GM23338 (cell line): ENCODE measurements around the gene DEPDC1. TPM values are rescaled to one million over a fixed set of nuclear protein-coding genes. Genes with fewer than 3 reads are reported as not detected.

Experiments
- ATAC-seq: fragments of 200-7000 bp; cut with Tn5 transposase; 3 replicates; pipeline ENCODE4 v1.9.1; 2020
- DNase-seq: peaks from one replicate; pipeline ENCODE4 v3.0.0-alpha.2; 2015; ENCODE audit warnings: low spot score
- H2AFZ ChIP-seq: fragments of 200-600 bp; sonication (generic); 2 replicates; pipeline ENCODE4 v1.8.0; 2016; ENCODE audit warnings: antibody characterized with exemption, mild to moderate bottlenecking, moderate library complexity
- H3F3A ChIP-seq: fragments of 200-600 bp; sonication (generic); replicated peaks from 2 replicates; pipeline ENCODE4 v1.8.0; 2017; ENCODE audit warnings: antibody characterized with exemption, mixed run types, low read depth
- H3K27ac ChIP-seq: fragments of 200-600 bp; sonication (generic); 2 replicates; pipeline ENCODE4 v1.6.1; 2016; ENCODE audit warnings: low read depth
- H3K27me3 ChIP-seq: fragments of 200-600 bp; sonication (generic); 2 replicates; pipeline ENCODE4 v1.8.0; 2016; ENCODE audit warnings: mild to moderate bottlenecking, mixed run types, moderate library complexity; ENCODE audit not compliant: insufficient read depth
- H3K36me3 ChIP-seq: fragments of 200-600 bp; sonication (generic); 2 replicates; pipeline ENCODE4 v1.8.0; 2016; ENCODE audit warnings: mild to moderate bottlenecking; ENCODE audit not compliant: insufficient read depth
- H3K4me1 ChIP-seq: fragments of 200-600 bp; sonication (generic); 2 replicates; pipeline ENCODE4 v1.8.0; 2016; ENCODE audit warnings: mild to moderate bottlenecking, moderate library complexity; ENCODE audit not compliant: insufficient read depth
- H3K4me2 ChIP-seq: fragments of 200-600 bp; sonication (generic); 2 replicates; pipeline ENCODE4 v1.7.1; 2017; ENCODE audit warnings: mixed run types
- H3K4me3 ChIP-seq: fragments of 200-600 bp; sonication (generic); 2 replicates; pipeline ENCODE4 v1.6.1; 2016; ENCODE audit warnings: mixed run types
- H3K79me2 ChIP-seq: fragments of 200-600 bp; sonication (generic); replicated peaks from 2 replicates; pipeline ENCODE4 v1.8.0; 2017; ENCODE audit warnings: mild to moderate bottlenecking; ENCODE audit not compliant: insufficient read depth
- H3K9me2 ChIP-seq: fragments of 200-600 bp; sonication (generic); 2 replicates; pipeline ENCODE4 v1.8.0; 2017; ENCODE audit not compliant: insufficient read depth
- H4K20me1 ChIP-seq: fragments of 200-600 bp; sonication (generic); replicated peaks from 2 replicates; pipeline ENCODE4 v1.8.0; 2017; ENCODE audit warnings: mild to moderate bottlenecking; ENCODE audit not compliant: insufficient read depth
- H3K27ac Mint-ChIP-seq: 2 replicates; pipeline ENCODE4 v1.8.0; 2020; ENCODE audit warnings: inconsistent platforms, mild to moderate bottlenecking, moderate library complexity, mixed read lengths
- H3K27me3 Mint-ChIP-seq: 3 replicates; pipeline ENCODE4 v1.8.0; 2022; ENCODE audit warnings: low read depth, mild to moderate bottlenecking, moderate library complexity, mixed read lengths, inconsistent platforms; ENCODE audit not compliant: insufficient read depth, poor library complexity
- H3K36me3 Mint-ChIP-seq: 3 replicates; pipeline ENCODE4 v1.8.0; 2021; ENCODE audit warnings: low read depth, mild to moderate bottlenecking, inconsistent platforms, moderate library complexity, mixed read lengths
- H3K4me1 Mint-ChIP-seq: 3 replicates; pipeline ENCODE4 v1.8.0; 2020; ENCODE audit warnings: mild to moderate bottlenecking, inconsistent platforms, mixed read lengths
- H3K4me3 Mint-ChIP-seq: 3 replicates; pipeline ENCODE4 v1.8.0; 2021; ENCODE audit warnings: moderate library complexity, mild to moderate bottlenecking, inconsistent platforms, mixed read lengths
- H3K9me3 Mint-ChIP-seq: 3 replicates; pipeline ENCODE4 v1.8.0; 2020; ENCODE audit warnings: moderate library complexity, mild to moderate bottlenecking, inconsistent platforms, mixed read lengths
- EZH2phosphoT487 ChIP-seq: fragments of 200-600 bp; sonication (generic); IDR thresholded peaks from one replicate; pipeline ENCODE4 v1.8.1; 2018; ENCODE audit warnings: antibody characterized with exemption; ENCODE audit not compliant: unreplicated experiment
- JUNB ChIP-seq: IDR thresholded peaks from one replicate; pipeline ENCODE4 v1.6.1; 2016; ENCODE audit warnings: antibody characterized with exemption; ENCODE audit not compliant: unreplicated experiment
- STAT1 ChIP-seq: IDR thresholded peaks from one replicate; pipeline ENCODE4 v1.6.1; 2016; ENCODE audit warnings: antibody characterized with exemption; ENCODE audit not compliant: unreplicated experiment
- ZNF114 ChIP-seq: fragments of 250-450 bp; sonication (Bioruptor Pico); IDR thresholded peaks from 2 replicates; pipeline ENCODE4 v1.5.0; 2020; ENCODE audit warnings: mild to moderate bottlenecking, moderate library complexity
- ZNF331 ChIP-seq: fragments of 250-450 bp; sonication (Bioruptor Pico); IDR thresholded peaks from 2 replicates; pipeline ENCODE4 v1.5.0; 2020; ENCODE audit warnings: low read depth, mild to moderate bottlenecking, moderate library complexity
- ZNF462 ChIP-seq: fragments of 250-450 bp; sonication (Bioruptor Pico); IDR thresholded peaks from 2 replicates; pipeline ENCODE4 v1.5.0; 2020; ENCODE audit warnings: mild to moderate bottlenecking, moderate library complexity
- polyA plus RNA-seq: library from polyadenylated mRNA; unstranded; fragments of >200 nt; fragmentation: Nextera tagmentation; extraction: Ambion mirVana; gene quantifications from 2 replicates; pipeline ENCODE4 v1.2.1, GENCODE V29; 2016
- total RNA-seq: library from RNA; depleted of rRNA; stranded (reverse); fragments of >200 nt; shearing (Covaris generic); gene quantifications from 2 replicates; pipeline ENCODE4 v1.2.3, GENCODE V29; 2014
- TF ChIP-seq, protein P1 (sequence below): IDR thresholded peaks from 2 replicates; pipeline ENCODE4 v1.6.1; 2016; ENCODE audit warnings: antibody characterized with exemption
- TF ChIP-seq, protein P2 (sequence below), 2 experiments: fragments of 200-600 bp in 1 of 2; sonication (generic) in 1 of 2; conservative IDR thresholded peaks; 2 replicates each; pipeline versions ENCODE4 v1.5.1 to v1.6.1; 2016 to 2017; ENCODE audit warnings: antibody characterized with exemption in 2 of 2, low read depth in 2 of 2, mild to moderate bottlenecking in 2 of 2, moderate library complexity in 1 of 2
- TF ChIP-seq, protein P3 (sequence below): IDR thresholded peaks from one replicate; pipeline ENCODE4 v1.6.1; 2018; ENCODE audit warnings: antibody characterized with exemption; ENCODE audit not compliant: unreplicated experiment

The DEPDC1 gene
- total and polyA plus RNA-seq, 2 experiments from 2014 or later, result 30.0 to 42.9 TPM

DNA sequence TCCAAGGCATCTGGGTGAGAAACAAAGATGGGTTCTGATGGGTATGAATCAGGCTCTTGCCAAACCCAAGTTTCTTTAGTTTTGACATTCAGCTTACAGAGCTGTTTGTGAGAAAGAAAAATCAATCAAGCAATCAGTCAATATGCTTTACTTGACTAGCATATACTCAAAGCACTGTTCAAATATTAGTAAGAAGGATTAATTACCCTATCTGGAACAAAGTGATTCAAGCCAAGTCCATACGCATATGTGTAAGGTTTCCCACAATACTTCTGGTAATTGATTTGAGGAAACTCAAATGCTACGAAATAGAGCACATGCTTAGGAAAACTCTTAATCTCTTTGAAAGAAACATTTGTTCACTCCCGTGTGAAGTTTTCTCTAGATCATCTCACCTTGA, 65.8 kb downstream of the DEPDC1 start:
- H3K79me2 ChIP-seq, result no peaks in the 10 kb centered on the region
- H2AFZ ChIP-seq, result no peak overlapping the region
- peaks cover 4% of the 10 kb centered on the region; the same call in 1 of the 2 replicates for H3K9me2 ChIP-seq
- DNase-seq (no peak), ATAC-seq (no peak)
- no peaks in the 10 kb centered on the region for H4K20me1 ChIP-seq
- no peak overlapping the region for H3K4me3 ChIP-seq
- H3K36me3 Mint-ChIP-seq, result no peaks in the 10 kb centered on the region
- no peak overlapping the region for H3K4me3 Mint-ChIP-seq
- no peaks in the 10 kb centered on the region for H3K9me3 Mint-ChIP-seq
- no peaks in the 10 kb centered on the region for H3K27me3 Mint-ChIP-seq
- no peaks in the 10 kb centered on the region for H3K36me3 ChIP-seq
- H3K4me2 ChIP-seq, result no peak overlapping the region
- no peaks in the 10 kb centered on the region for H3K27me3 ChIP-seq
- H3K27ac Mint-ChIP-seq, result no peak overlapping the region
- no peak for TF ChIP-seq JUNB
- TF ChIP-seq, protein P1, sequence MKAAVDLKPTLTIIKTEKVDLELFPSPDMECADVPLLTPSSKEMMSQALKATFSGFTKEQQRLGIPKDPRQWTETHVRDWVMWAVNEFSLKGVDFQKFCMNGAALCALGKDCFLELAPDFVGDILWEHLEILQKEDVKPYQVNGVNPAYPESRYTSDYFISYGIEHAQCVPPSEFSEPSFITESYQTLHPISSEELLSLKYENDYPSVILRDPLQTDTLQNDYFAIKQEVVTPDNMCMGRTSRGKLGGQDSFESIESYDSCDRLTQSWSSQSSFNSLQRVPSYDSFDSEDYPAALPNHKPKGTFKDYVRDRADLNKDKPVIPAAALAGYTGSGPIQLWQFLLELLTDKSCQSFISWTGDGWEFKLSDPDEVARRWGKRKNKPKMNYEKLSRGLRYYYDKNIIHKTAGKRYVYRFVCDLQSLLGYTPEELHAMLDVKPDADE, result no peak
- TF ChIP-seq, protein P2, sequence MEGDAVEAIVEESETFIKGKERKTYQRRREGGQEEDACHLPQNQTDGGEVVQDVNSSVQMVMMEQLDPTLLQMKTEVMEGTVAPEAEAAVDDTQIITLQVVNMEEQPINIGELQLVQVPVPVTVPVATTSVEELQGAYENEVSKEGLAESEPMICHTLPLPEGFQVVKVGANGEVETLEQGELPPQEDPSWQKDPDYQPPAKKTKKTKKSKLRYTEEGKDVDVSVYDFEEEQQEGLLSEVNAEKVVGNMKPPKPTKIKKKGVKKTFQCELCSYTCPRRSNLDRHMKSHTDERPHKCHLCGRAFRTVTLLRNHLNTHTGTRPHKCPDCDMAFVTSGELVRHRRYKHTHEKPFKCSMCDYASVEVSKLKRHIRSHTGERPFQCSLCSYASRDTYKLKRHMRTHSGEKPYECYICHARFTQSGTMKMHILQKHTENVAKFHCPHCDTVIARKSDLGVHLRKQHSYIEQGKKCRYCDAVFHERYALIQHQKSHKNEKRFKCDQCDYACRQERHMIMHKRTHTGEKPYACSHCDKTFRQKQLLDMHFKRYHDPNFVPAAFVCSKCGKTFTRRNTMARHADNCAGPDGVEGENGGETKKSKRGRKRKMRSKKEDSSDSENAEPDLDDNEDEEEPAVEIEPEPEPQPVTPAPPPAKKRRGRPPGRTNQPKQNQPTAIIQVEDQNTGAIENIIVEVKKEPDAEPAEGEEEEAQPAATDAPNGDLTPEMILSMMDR (conservative IDR thresholded peaks at IDR 0.05; ENCODE audit: low read depth in 2 of 2), result no peak
- no peak for TF ChIP-seq ZNF331 (CRISPR knock-in tag)
- TF ChIP-seq EZH2phosphoT487, result no peak
- TF ChIP-seq, protein P3, sequence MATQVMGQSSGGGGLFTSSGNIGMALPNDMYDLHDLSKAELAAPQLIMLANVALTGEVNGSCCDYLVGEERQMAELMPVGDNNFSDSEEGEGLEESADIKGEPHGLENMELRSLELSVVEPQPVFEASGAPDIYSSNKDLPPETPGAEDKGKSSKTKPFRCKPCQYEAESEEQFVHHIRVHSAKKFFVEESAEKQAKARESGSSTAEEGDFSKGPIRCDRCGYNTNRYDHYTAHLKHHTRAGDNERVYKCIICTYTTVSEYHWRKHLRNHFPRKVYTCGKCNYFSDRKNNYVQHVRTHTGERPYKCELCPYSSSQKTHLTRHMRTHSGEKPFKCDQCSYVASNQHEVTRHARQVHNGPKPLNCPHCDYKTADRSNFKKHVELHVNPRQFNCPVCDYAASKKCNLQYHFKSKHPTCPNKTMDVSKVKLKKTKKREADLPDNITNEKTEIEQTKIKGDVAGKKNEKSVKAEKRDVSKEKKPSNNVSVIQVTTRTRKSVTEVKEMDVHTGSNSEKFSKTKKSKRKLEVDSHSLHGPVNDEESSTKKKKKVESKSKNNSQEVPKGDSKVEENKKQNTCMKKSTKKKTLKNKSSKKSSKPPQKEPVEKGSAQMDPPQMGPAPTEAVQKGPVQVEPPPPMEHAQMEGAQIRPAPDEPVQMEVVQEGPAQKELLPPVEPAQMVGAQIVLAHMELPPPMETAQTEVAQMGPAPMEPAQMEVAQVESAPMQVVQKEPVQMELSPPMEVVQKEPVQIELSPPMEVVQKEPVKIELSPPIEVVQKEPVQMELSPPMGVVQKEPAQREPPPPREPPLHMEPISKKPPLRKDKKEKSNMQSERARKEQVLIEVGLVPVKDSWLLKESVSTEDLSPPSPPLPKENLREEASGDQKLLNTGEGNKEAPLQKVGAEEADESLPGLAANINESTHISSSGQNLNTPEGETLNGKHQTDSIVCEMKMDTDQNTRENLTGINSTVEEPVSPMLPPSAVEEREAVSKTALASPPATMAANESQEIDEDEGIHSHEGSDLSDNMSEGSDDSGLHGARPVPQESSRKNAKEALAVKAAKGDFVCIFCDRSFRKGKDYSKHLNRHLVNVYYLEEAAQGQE, result no peak
- TF ChIP-seq STAT1, result no peak
- no peak for TF ChIP-seq ZNF462 (CRISPR knock-in tag)
- no peak for TF ChIP-seq ZNF114
- H3K27ac ChIP-seq, result no peak overlapping the region
- peaks cover 5% of the 10 kb centered on the region; the same call in 1 of the 2 replicates for H3K4me1 ChIP-seq
- H3F3A ChIP-seq, result no peaks in the 10 kb centered on the region
- H3K4me1 Mint-ChIP-seq, result no peaks in the 10 kb centered on the region
